22Rv1 (cell line): ENCODE measurements around the gene PI4K2B.

Experiments used
- H3K27ac ChIP-seq: fragments of 450-650 bp; 2 replicates; pipeline ENCODE4 v1.5.1; 2017
- CTCF ChIP-seq: fragments of 450-650 bp; IDR thresholded peaks from 2 replicates; pipeline ENCODE4 v1.5.1; 2017; ENCODE audit warnings: mild to moderate bottlenecking
- ZFX ChIP-seq: fragments of 450-650 bp; IDR thresholded peaks from 2 replicates; pipeline ENCODE4 v1.6.1; 2017; ENCODE audit warnings: antibody characterized with exemption, borderline replicate concordance

The PI4K2B gene

DNA sequence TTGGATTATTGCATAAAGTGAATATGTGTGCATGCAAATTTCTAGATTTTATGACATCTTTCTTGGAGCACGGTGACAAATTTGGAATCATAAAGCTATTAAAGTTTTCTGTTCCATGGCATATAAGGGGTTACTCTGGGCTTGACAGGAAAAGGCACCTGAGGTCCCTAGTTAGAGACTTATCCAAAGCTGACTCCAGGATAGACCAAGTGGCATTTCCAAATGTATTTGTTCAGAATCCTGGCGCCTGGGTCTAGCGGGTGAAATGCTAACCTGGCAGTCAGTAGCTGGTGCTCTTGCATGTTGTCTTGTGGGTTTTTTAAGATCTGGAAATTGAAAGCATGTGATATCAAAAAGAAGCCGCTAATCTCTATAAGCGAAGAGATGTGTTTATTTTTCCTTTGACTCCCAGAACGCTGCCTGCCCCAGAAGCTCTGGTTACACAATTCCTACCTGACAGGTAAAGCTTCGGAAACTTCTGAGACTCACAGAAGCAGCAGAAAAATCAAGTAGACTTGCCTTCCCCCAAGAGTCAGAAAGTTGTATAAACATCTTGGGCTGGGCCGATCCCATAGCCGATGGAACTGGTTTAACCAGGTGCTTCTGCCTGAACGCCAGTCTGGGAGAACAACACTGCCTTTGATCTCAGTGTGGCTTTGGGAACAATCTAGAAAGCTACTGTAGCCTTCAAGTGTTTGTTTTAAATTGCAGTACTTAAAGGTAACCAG is 65.8 kb downstream of the PI4K2B start:
- TF ChIP-seq CTCF (no peak), ZFX (no peak)
- H3K27ac ChIP-seq = peak overlapping the region; percentile 56

- TF ChIP-seq ZFX (no peak), CTCF (no peak)
- no peak overlapping the region for H3K27ac ChIP-seq
These were observed 67.6 kb downstream of the PI4K2B start for GRCh38 chr4:25301471-25301870.

GRCh38 chr4:25302626-25303025 is 68.8 kb downstream of the PI4K2B start:
- TF ChIP-seq CTCF = no peak

GRCh38 chr4:25303578-25303977 is 69.7 kb downstream of the PI4K2B start:
- no peak overlapping the region for H3K27ac ChIP-seq
- TF ChIP-seq ZFX (no peak), CTCF (no peak)

More at GRCh38 chr4:25302626-25303025, 68.8 kb downstream of the PI4K2B start:
- no peak overlapping the region for H3K27ac ChIP-seq

GRCh38 chr4:25306518-25307057 is 72.8 kb downstream of the PI4K2B start:
- no peak for TF ChIP-seq CTCF
- no peak for TF ChIP-seq ZFX
- H3K27ac ChIP-seq = no peak overlapping the region

GRCh38 chr4:25307596-25307995 is 73.8 kb downstream of the PI4K2B start:
- TF ChIP-seq ZFX = no peak
- no peak for TF ChIP-seq CTCF
- H3K27ac ChIP-seq = no peak overlapping the region

GRCh38 chr4:25308306-25308705 is 74.5 kb downstream of the PI4K2B start:
- TF ChIP-seq ZFX (no peak), CTCF (no peak)
- H3K27ac ChIP-seq = no peak overlapping the region
